Measurements from ENCODE around the gene CEBPZ.
A peak's percentile ranks its signal among the peaks of the same experiment; 100 is the strongest.

Gene CEBPZ

GRCh38 chr2:37203708-37204107 is 27.7 kb downstream of the CEBPZ start:
- Histone ChIP-seq H3F3A (ENCODE audit: insufficient read depth) (peaks cover 33% of the 10 kb centered on the region), H4K20me1 (ENCODE audit: low read depth, low read length) (no peaks in the 10 kb centered on the region; the same call in 1 of the 2 replicates), H3K4me2 (ENCODE audit: low read depth, low read length, poor library complexity, severe bottlenecking) (no peak overlapping the region), H3K27me3 (ENCODE audit: low read length) (no peaks in the 10 kb centered on the region), H3K9me2 (replicated peaks; ENCODE audit: insufficient read depth, low read length) (no peaks in the 10 kb centered on the region), H3K9ac (ENCODE audit: low read length) (no peak overlapping the region), H3K79me2 (ENCODE audit: insufficient read depth, low read length) (peaks cover 67% of the 10 kb centered on the region), H3K4me3 (ENCODE audit: insufficient read depth, low read length, poor library complexity, severe bottlenecking) (no peak overlapping the region), H2AFZ (ENCODE audit: low read depth, low read length, severe bottlenecking) (no peak overlapping the region), H3K27ac (ENCODE audit: low read depth, low read length) (no peak overlapping the region), H3K9me3 (ENCODE audit: insufficient read depth, low read length) (no peaks in the 10 kb centered on the region), H3K36me3 (ENCODE audit: low read length) (peaks cover 67% of the 10 kb centered on the region)
- no peak for TF ChIP-seq EZH2phosphoT487 (conservative IDR thresholded peaks at IDR 0.05; ENCODE audit: low read length)
- no peak for TF ChIP-seq CTCF (IDR thresholded peaks at IDR 0.05; ENCODE audit: insufficient read depth, low read length, poor library complexity, severe bottlenecking)

- H3K9me3 ChIP-seq (ENCODE audit: insufficient read depth, low read length) = no peaks in the 10 kb centered on the region
- no peaks in the 10 kb centered on the region for H4K20me1 ChIP-seq (ENCODE audit: low read depth, low read length)
- H3K9ac ChIP-seq (ENCODE audit: low read length) = no peak overlapping the region
- H3K4me3 ChIP-seq (ENCODE audit: insufficient read depth, low read length, poor library complexity, severe bottlenecking) = no peak overlapping the region
- TF ChIP-seq CTCF (IDR thresholded peaks at IDR 0.05; ENCODE audit: insufficient read depth, low read length, poor library complexity, severe bottlenecking) = no peak
- no peak for TF ChIP-seq EZH2phosphoT487 (conservative IDR thresholded peaks at IDR 0.05; ENCODE audit: low read length)
- no peak overlapping the region for H2AFZ ChIP-seq (ENCODE audit: low read depth, low read length, severe bottlenecking)
- H3K9me2 ChIP-seq (replicated peaks; ENCODE audit: insufficient read depth, low read length) = no peaks in the 10 kb centered on the region
- H3F3A ChIP-seq (ENCODE audit: insufficient read depth) = peaks cover 45% of the 10 kb centered on the region
- no peak overlapping the region for H3K4me2 ChIP-seq (ENCODE audit: low read depth, low read length, poor library complexity, severe bottlenecking)
- H3K27ac ChIP-seq (ENCODE audit: low read depth, low read length) = peak overlapping the region; percentile 5; the same call in 1 of the 2 replicates
- H3K27me3 ChIP-seq (ENCODE audit: low read length) = no peaks in the 10 kb centered on the region
- H3K36me3 ChIP-seq (ENCODE audit: low read length) = peaks cover 48% of the 10 kb centered on the region
- peaks cover 65% of the 10 kb centered on the region for H3K79me2 ChIP-seq (ENCODE audit: insufficient read depth, low read length)
Measured at GRCh38 chr2:37201766-37202165, 29.6 kb downstream of the CEBPZ start.

- Histone ChIP-seq H3K79me2 (ENCODE audit: insufficient read depth, low read length) (peaks cover 63% of the 10 kb centered on the region), H3K9ac (ENCODE audit: low read length) (no peak overlapping the region), H3K9me2 (replicated peaks; ENCODE audit: insufficient read depth, low read length) (no peaks in the 10 kb centered on the region), H2AFZ (ENCODE audit: low read depth, low read length, severe bottlenecking) (no peak overlapping the region), H3K4me3 (ENCODE audit: insufficient read depth, low read length, poor library complexity, severe bottlenecking) (no peak overlapping the region), H4K20me1 (ENCODE audit: low read depth, low read length) (no peaks in the 10 kb centered on the region), H3K27me3 (ENCODE audit: low read length) (no peaks in the 10 kb centered on the region), H3K9me3 (ENCODE audit: insufficient read depth, low read length) (no peaks in the 10 kb centered on the region), H3K36me3 (ENCODE audit: low read length) (peaks cover 45% of the 10 kb centered on the region), H3K4me2 (ENCODE audit: low read depth, low read length, poor library complexity, severe bottlenecking) (no peak overlapping the region), H3F3A (ENCODE audit: insufficient read depth) (peaks cover 45% of the 10 kb centered on the region), H3K27ac (ENCODE audit: low read depth, low read length) (peak overlapping the region; percentile 1; the same call in 1 of the 2 replicates)
- no peak for TF ChIP-seq EZH2phosphoT487 (conservative IDR thresholded peaks at IDR 0.05; ENCODE audit: low read length)
- no peak for TF ChIP-seq CTCF (IDR thresholded peaks at IDR 0.05; ENCODE audit: insufficient read depth, low read length, poor library complexity, severe bottlenecking)
Measured at GRCh38 chr2:37201208-37201607, 30.2 kb downstream of the CEBPZ start.

Measured in SU-DHL-6 (cell line).